Measurements from ENCODE around the gene PRDM5.

Gene PRDM5

DNA sequence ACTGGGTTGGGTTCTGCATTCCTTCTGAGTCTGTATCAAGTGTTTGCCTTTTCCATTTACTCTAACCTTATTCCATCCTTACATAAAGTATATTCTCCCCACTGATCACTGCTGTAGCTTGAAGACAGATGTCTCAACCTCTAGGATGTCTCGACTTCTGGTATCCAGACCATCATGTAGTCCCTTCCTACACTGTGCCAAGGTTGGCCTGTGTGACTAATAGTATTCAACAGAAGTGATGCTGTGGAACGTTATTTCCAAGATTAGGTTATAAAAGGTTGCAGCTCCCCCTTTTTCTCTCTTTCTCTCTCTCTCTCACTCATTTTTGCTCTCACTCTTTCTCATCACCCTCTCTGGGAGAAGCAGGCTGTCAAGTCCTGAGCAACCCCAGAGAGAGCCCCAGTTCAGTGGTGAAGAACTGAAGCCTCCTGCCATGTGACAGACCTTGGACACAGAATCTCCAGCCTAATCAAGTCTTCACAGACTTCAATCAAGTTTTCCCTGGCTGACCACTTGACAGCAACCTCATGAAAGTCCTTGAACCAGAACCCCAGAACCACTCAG lies 75.4 kb downstream of the PRDM5 start:
- WGBS, result 100% methylated on average over 2 of the region's 2 CpGs
- Histone ChIP-seq H3K14ac (ENCODE audit: low read length in 2 of 2) (no peak overlapping the region), H3K27me3 (ENCODE audit: control insufficient read depth in 1 of 2, insufficient read depth in 1 of 2, low read length in 2 of 2) (no peaks in the 10 kb centered on the region), H4K91ac (ENCODE audit: low read length) (no peak overlapping the region), H3K4me2 (ENCODE audit: low read length, poor library complexity, severe bottlenecking) (no peak overlapping the region), H3K27ac (ENCODE audit: low read length, poor library complexity, severe bottlenecking) (no peak overlapping the region), H2AK5ac (ENCODE audit: low read length, severe bottlenecking) (no peak overlapping the region), H2AFZ (ENCODE audit: low read depth, low read length) (no peak overlapping the region), H3K4ac (ENCODE audit: low read depth in 1 of 2, low read length in 2 of 2) (no peak overlapping the region), H2BK12ac (ENCODE audit: low read length in 2 of 2) (no peak overlapping the region), H2BK120ac (ENCODE audit: low read depth, low read length) (no peak overlapping the region), H3K36me3 (ENCODE audit: control insufficient read depth in 1 of 2, insufficient read depth in 2 of 2, low read depth in 1 of 2, low read length in 2 of 2) (no peaks in the 10 kb centered on the region), H4K8ac (ENCODE audit: low read length) (no peak overlapping the region), H3K4me3 (ENCODE audit: insufficient read depth in 1 of 2, low read depth in 1 of 2, low read length in 2 of 2) (no peak overlapping the region), H3K79me1 (replicated peaks; ENCODE audit: low read length, poor library complexity, severe bottlenecking) (peaks cover 2% of the 10 kb centered on the region), H3K18ac (ENCODE audit: low read depth in 1 of 2, low read length in 2 of 2) (no peak overlapping the region), H2BK5ac (ENCODE audit: low read depth, low read length, poor library complexity, severe bottlenecking) (no peak overlapping the region), H3K9ac (ENCODE audit: low read length) (no peak overlapping the region), H3K9me3 (ENCODE audit: control insufficient read depth, low read length) (no peaks in the 10 kb centered on the region), H3K23ac (ENCODE audit: low read length in 2 of 2) (no peak overlapping the region), H2BK15ac (ENCODE audit: low read depth, poor library complexity, severe bottlenecking) (no peak overlapping the region), H3K4me1 (ENCODE audit: control insufficient read depth, insufficient read depth, low read depth, low read length) (peaks cover 1% of the 10 kb centered on the region)
- no peak for DNase-seq

DNA sequence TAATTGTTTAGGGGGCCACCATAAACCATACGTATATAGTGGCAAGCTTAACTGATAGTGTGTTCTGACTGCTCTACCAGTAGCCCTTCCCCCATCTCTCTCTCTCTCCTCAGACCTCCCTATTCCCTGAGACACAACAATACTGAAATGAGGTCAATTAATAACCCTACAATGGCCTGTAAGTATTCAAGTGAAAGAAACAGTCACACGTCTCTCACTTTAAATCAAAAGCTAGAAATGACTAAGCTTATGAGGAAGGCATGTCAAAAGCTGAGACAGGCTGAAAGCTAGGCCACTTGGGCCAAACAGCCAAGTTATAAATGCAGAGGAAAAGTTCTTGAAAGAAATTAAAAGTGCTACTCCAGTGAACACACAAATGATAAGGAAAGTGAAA lies 78.0 kb downstream of the PRDM5 start:
- H2AFZ ChIP-seq (ENCODE audit: low read depth, low read length), result no peak overlapping the region
- no peak overlapping the region for H3K18ac ChIP-seq (ENCODE audit: low read depth in 1 of 2, low read length in 2 of 2)
- H4K91ac ChIP-seq (ENCODE audit: low read length), result no peak overlapping the region
- no peak overlapping the region for H3K27ac ChIP-seq (ENCODE audit: low read length, poor library complexity, severe bottlenecking)
- no peaks in the 10 kb centered on the region for H3K27me3 ChIP-seq (ENCODE audit: control insufficient read depth in 1 of 2, insufficient read depth in 1 of 2, low read length in 2 of 2)
- no peak overlapping the region for H2BK15ac ChIP-seq (ENCODE audit: low read depth, poor library complexity, severe bottlenecking)
- no peak overlapping the region for H3K23ac ChIP-seq (ENCODE audit: low read length in 2 of 2)
- H2BK120ac ChIP-seq (ENCODE audit: low read depth, low read length), result no peak overlapping the region
- H2BK12ac ChIP-seq (ENCODE audit: low read length in 2 of 2), result no peak overlapping the region
- no peak overlapping the region for H4K8ac ChIP-seq (ENCODE audit: low read length)
- peaks cover 11% of the 10 kb centered on the region for H3K4me1 ChIP-seq (ENCODE audit: control insufficient read depth, insufficient read depth, low read depth, low read length)
- H3K9me3 ChIP-seq (ENCODE audit: control insufficient read depth, low read length), result no peaks in the 10 kb centered on the region
- no peak overlapping the region for H3K4ac ChIP-seq (ENCODE audit: low read depth in 1 of 2, low read length in 2 of 2)
- H3K4me3 ChIP-seq (ENCODE audit: insufficient read depth in 1 of 2, low read depth in 1 of 2, low read length in 2 of 2), result no peak overlapping the region
- WGBS, result 58% methylated on average over 2 of the region's 2 CpGs
- H2BK5ac ChIP-seq (ENCODE audit: low read depth, low read length, poor library complexity, severe bottlenecking), result no peak overlapping the region
- H3K36me3 ChIP-seq (ENCODE audit: control insufficient read depth in 1 of 2, insufficient read depth in 2 of 2, low read depth in 1 of 2, low read length in 2 of 2), result peaks cover 0 to 4% of the 10 kb centered on the region in 2 experiments
- H3K14ac ChIP-seq (ENCODE audit: low read length in 2 of 2), result no peak overlapping the region
- no peak overlapping the region for H3K4me2 ChIP-seq (ENCODE audit: low read length, poor library complexity, severe bottlenecking)
- H3K9ac ChIP-seq (ENCODE audit: low read length), result no peak overlapping the region
- no peak for DNase-seq
- H2AK5ac ChIP-seq (ENCODE audit: low read length, severe bottlenecking), result no peak overlapping the region
- H3K79me1 ChIP-seq (replicated peaks; ENCODE audit: low read length, poor library complexity, severe bottlenecking), result peaks cover 14% of the 10 kb centered on the region

DNA sequence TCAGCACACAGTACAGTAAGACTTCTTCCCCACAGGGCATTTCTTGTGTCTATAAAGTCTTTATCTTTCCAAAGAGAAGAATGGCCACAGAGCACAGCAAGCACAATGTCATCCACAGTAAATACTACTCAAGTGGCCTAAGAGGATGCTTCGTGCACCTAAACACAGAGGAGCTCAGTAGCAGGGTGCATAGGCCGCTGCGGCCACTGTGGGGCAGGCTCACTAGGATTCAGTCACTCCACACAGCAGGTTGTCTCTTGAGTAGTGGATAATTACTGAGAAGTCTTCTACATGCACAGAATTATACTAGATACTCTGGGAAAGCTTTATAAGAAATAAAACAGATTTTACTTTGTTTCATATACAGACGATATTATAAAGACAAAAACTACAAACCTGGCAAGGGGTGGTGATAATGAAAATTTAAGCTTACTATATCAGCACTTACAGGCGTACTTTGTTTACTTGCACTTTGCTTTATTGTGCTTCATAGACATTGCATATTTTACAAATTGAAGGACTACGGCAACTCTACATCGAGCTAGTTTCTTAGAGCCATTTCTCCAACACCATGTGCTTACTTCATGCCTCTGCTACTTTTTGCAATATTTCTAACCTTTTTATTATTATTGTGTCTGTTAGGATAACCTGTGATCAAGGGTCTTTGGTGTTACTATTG lies 78.5 kb downstream of the PRDM5 start:
- no peak overlapping the region for H2BK12ac ChIP-seq (ENCODE audit: low read length in 2 of 2)
- H3K27ac ChIP-seq (ENCODE audit: low read length, poor library complexity, severe bottlenecking), result no peak overlapping the region
- H3K36me3 ChIP-seq (ENCODE audit: control insufficient read depth in 1 of 2, insufficient read depth in 2 of 2, low read depth in 1 of 2, low read length in 2 of 2), result peaks cover 2 to 4% of the 10 kb centered on the region in 2 experiments
- WGBS, result 75% methylated on average over 6 of the region's 7 CpGs
- no peak overlapping the region for H2BK5ac ChIP-seq (ENCODE audit: low read depth, low read length, poor library complexity, severe bottlenecking)
- no peak overlapping the region for H2BK120ac ChIP-seq (ENCODE audit: low read depth, low read length)
- no peak overlapping the region for H2AK5ac ChIP-seq (ENCODE audit: low read length, severe bottlenecking)
- peaks cover 12% of the 10 kb centered on the region for H3K4me1 ChIP-seq (ENCODE audit: control insufficient read depth, insufficient read depth, low read depth, low read length)
- H4K8ac ChIP-seq (ENCODE audit: low read length), result no peak overlapping the region
- no peak overlapping the region for H3K4ac ChIP-seq (ENCODE audit: low read depth in 1 of 2, low read length in 2 of 2)
- peaks cover 15% of the 10 kb centered on the region for H3K79me1 ChIP-seq (replicated peaks; ENCODE audit: low read length, poor library complexity, severe bottlenecking)
- no peaks in the 10 kb centered on the region for H3K27me3 ChIP-seq (ENCODE audit: control insufficient read depth in 1 of 2, insufficient read depth in 1 of 2, low read length in 2 of 2)
- H3K9me3 ChIP-seq (ENCODE audit: control insufficient read depth, low read length), result no peaks in the 10 kb centered on the region
- no peak overlapping the region for H2AFZ ChIP-seq (ENCODE audit: low read depth, low read length)
- no peak overlapping the region for H3K9ac ChIP-seq (ENCODE audit: low read length)
- H4K91ac ChIP-seq (ENCODE audit: low read length), result no peak overlapping the region
- no peak overlapping the region for H2BK15ac ChIP-seq (ENCODE audit: low read depth, poor library complexity, severe bottlenecking)
- H3K4me3 ChIP-seq (ENCODE audit: insufficient read depth in 1 of 2, low read depth in 1 of 2, low read length in 2 of 2), result no peak overlapping the region
- DNase-seq, result no peak
- no peak overlapping the region for H3K18ac ChIP-seq (ENCODE audit: low read depth in 1 of 2, low read length in 2 of 2)
- no peak overlapping the region for H3K4me2 ChIP-seq (ENCODE audit: low read length, poor library complexity, severe bottlenecking)
- H3K14ac ChIP-seq (ENCODE audit: low read length in 2 of 2), result no peak overlapping the region
- no peak overlapping the region for H3K23ac ChIP-seq (ENCODE audit: low read length in 2 of 2)

DNA sequence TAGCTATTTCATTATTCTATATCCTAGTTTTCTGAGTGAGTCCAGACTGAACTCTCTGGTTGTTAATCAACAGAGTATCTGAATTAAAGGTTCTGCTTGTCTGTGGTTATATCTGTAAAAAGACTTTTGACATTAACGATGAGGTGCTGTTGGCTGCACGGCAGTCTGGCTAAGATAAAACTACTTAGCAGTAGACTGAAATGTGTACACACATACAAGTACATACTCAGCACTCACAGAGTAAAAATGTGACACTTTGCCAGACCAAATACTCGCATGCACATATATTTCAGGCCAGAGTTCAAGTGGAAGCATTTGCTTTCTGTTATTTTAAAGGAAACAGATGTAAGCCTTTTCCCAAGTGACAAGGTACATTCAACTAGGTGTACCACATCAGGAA lies 80.5 kb downstream of the PRDM5 start:
- Histone ChIP-seq H3K4ac (ENCODE audit: low read depth in 1 of 2, low read length in 2 of 2) (no peak overlapping the region), H2BK5ac (ENCODE audit: low read depth, low read length, poor library complexity, severe bottlenecking) (no peak overlapping the region), H3K27ac (ENCODE audit: low read length, poor library complexity, severe bottlenecking) (peak overlapping the region; percentile 64), H3K79me1 (replicated peaks; ENCODE audit: low read length, poor library complexity, severe bottlenecking) (peaks cover 18% of the 10 kb centered on the region), H3K23ac (ENCODE audit: low read length in 2 of 2) (no peak overlapping the region), H3K9ac (ENCODE audit: low read length) (peak overlapping the region; percentile 16), H3K4me3 (ENCODE audit: insufficient read depth in 1 of 2, low read depth in 1 of 2, low read length in 2 of 2) (no peak overlapping the region), H3K9me3 (ENCODE audit: control insufficient read depth, low read length) (no peaks in the 10 kb centered on the region), H2BK15ac (ENCODE audit: low read depth, poor library complexity, severe bottlenecking) (no peak overlapping the region), H3K4me2 (ENCODE audit: low read length, poor library complexity, severe bottlenecking) (no peak overlapping the region), H3K36me3 (ENCODE audit: control insufficient read depth in 1 of 2, insufficient read depth in 2 of 2, low read depth in 1 of 2, low read length in 2 of 2) (peaks cover 6 to 9% of the 10 kb centered on the region in 2 experiments), H3K27me3 (ENCODE audit: control insufficient read depth in 1 of 2, insufficient read depth in 1 of 2, low read length in 2 of 2) (no peaks in the 10 kb centered on the region), H2BK12ac (ENCODE audit: low read length in 2 of 2) (no peak overlapping the region), H3K18ac (ENCODE audit: low read depth in 1 of 2, low read length in 2 of 2) (no peak overlapping the region), H2BK120ac (ENCODE audit: low read depth, low read length) (no peak overlapping the region), H4K8ac (ENCODE audit: low read length) (no peak overlapping the region), H4K91ac (ENCODE audit: low read length) (no peak overlapping the region), H3K4me1 (ENCODE audit: control insufficient read depth, insufficient read depth, low read depth, low read length) (peaks cover 12% of the 10 kb centered on the region), H2AK5ac (ENCODE audit: low read length, severe bottlenecking) (no peak overlapping the region), H2AFZ (ENCODE audit: low read depth, low read length) (no peak overlapping the region), H3K14ac (ENCODE audit: low read length in 2 of 2) (no peak overlapping the region)
- 7% methylated on average over 3 of the region's 3 CpGs for WGBS
- DNase-seq, result peak; percentile 69
